Glutamatergic neuron (in vitro differentiated cells): ENCODE data around the gene ADCY2. TPM values are rescaled to one million over a fixed set of nuclear protein-coding genes. Genes with fewer than 3 reads are reported as not detected.

Experiments used
- DNase-seq: peaks from one replicate; pipeline ENCODE4 v3.0.0; 2022
- H3K27ac Mint-ChIP-seq: one replicate; pipeline ENCODE4 v1.8.0; 2020; ENCODE audit warnings: mild to moderate bottlenecking, mixed read lengths, inconsistent platforms; ENCODE audit not compliant: unreplicated experiment
- H3K27me3 Mint-ChIP-seq: one replicate; pipeline ENCODE4 v1.8.0; 2020; ENCODE audit warnings: mild to moderate bottlenecking, moderate library complexity, mixed read lengths, inconsistent platforms; ENCODE audit not compliant: unreplicated experiment
- H3K36me3 Mint-ChIP-seq: one replicate; pipeline ENCODE4 v1.8.0; 2020; ENCODE audit warnings: mild to moderate bottlenecking, mixed read lengths, inconsistent platforms; ENCODE audit not compliant: unreplicated experiment
- H3K4me1 Mint-ChIP-seq: one replicate; pipeline ENCODE4 v1.8.0; 2020; ENCODE audit warnings: mild to moderate bottlenecking, low read depth, mixed read lengths, inconsistent platforms; ENCODE audit not compliant: unreplicated experiment
- H3K4me3 Mint-ChIP-seq: one replicate; pipeline ENCODE4 v1.8.0; 2020; ENCODE audit warnings: mild to moderate bottlenecking, mixed read lengths, inconsistent platforms; ENCODE audit not compliant: unreplicated experiment
- H3K9me3 Mint-ChIP-seq: one replicate; pipeline ENCODE4 v1.8.0; 2020; ENCODE audit warnings: mild to moderate bottlenecking, moderate library complexity, mixed read lengths, inconsistent platforms; ENCODE audit not compliant: unreplicated experiment
- total RNA-seq: library from RNA; stranded (reverse); fragmentation: NEBNext Ultra II Directional; extraction: Animal tissue kit (Norgen Biotek cat#: 25700); gene quantifications from one replicate; pipeline ENCODE4 v1.2.1, GENCODE V29; 2021; ENCODE audit not compliant: unreplicated experiment
- TF ChIP-seq, protein P1 (sequence below): fragments of 200-600 bp; sonication (generic); IDR thresholded peaks from one replicate; pipeline ENCODE4 v1.5.0; 2021; ENCODE audit not compliant: partially characterized antibody, unreplicated experiment

ADCY2 gene
- total RNA-seq, 1 donor from 2014 or later = 3.8 TPM

- Mint-ChIP-seq H3K27ac (no peak overlapping the region), H3K36me3 (no peaks in the 10 kb centered on the region), H3K4me3 (no peak overlapping the region), H3K4me1 (peaks cover 7% of the 10 kb centered on the region), H3K9me3 (peaks cover 1% of the 10 kb centered on the region), H3K27me3 (peaks cover 6% of the 10 kb centered on the region)
- TF ChIP-seq, protein P1, sequence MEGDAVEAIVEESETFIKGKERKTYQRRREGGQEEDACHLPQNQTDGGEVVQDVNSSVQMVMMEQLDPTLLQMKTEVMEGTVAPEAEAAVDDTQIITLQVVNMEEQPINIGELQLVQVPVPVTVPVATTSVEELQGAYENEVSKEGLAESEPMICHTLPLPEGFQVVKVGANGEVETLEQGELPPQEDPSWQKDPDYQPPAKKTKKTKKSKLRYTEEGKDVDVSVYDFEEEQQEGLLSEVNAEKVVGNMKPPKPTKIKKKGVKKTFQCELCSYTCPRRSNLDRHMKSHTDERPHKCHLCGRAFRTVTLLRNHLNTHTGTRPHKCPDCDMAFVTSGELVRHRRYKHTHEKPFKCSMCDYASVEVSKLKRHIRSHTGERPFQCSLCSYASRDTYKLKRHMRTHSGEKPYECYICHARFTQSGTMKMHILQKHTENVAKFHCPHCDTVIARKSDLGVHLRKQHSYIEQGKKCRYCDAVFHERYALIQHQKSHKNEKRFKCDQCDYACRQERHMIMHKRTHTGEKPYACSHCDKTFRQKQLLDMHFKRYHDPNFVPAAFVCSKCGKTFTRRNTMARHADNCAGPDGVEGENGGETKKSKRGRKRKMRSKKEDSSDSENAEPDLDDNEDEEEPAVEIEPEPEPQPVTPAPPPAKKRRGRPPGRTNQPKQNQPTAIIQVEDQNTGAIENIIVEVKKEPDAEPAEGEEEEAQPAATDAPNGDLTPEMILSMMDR = peak; percentile 94
- peak; percentile 90 for DNase-seq
Measured at GRCh38 chr5:7754997-7755596, 359.2 kb downstream of the ADCY2 start.

GRCh38 chr5:7755958-7756357, 360.0 kb downstream of the ADCY2 start:
- Mint-ChIP-seq H3K4me1 (peaks cover 7% of the 10 kb centered on the region), H3K27ac (no peak overlapping the region), H3K27me3 (peaks cover 6% of the 10 kb centered on the region), H3K36me3 (no peaks in the 10 kb centered on the region), H3K9me3 (peaks cover 1% of the 10 kb centered on the region), H3K4me3 (no peak overlapping the region)
- no peak for DNase-seq
- TF ChIP-seq, protein P1 = no peak

- peaks cover 1% of the 10 kb centered on the region for H3K9me3 Mint-ChIP-seq
- peaks cover 6% of the 10 kb centered on the region for H3K27me3 Mint-ChIP-seq
- no peak overlapping the region for H3K4me3 Mint-ChIP-seq
- peaks cover 7% of the 10 kb centered on the region for H3K4me1 Mint-ChIP-seq
- H3K36me3 Mint-ChIP-seq = no peaks in the 10 kb centered on the region
- TF ChIP-seq, protein P1 = no peak
- no peak overlapping the region for H3K27ac Mint-ChIP-seq
- DNase-seq = no peak
Measured at GRCh38 chr5:7756453-7756852, 360.5 kb downstream of the ADCY2 start.

DNA sequence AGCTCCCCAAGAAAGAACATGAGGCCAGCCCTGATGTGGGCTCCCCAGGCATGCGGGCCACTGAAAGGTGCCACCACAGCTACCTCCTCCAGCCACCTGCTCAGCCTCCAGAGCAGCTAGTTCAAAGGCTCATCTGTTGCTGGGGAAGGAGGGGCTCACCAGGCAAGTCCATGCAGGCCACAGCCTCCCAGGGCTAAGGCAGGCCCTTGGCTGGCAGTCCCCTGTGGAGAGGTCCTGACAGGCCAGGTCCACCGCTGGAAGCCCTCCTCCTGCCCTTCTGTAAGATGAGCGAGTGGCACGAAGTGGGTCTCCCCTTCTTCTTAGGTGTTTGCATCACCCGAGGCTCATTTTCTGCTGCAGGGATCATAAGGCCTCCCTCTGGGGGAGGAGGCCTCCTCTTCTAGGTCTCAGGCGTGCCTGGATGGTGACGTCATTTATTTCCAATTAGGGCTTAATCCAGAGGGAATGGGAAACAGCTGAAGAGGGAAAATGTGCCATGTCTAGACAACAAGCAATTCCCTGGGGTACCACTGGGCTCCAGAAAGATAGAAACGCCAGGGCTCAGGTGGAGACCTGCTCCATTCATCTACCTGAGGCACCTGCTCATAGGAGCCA, 363.4 kb downstream of the ADCY2 start:
- Mint-ChIP-seq H3K36me3 (no peaks in the 10 kb centered on the region), H3K27me3 (peaks cover 6% of the 10 kb centered on the region), H3K4me3 (no peak overlapping the region), H3K27ac (no peak overlapping the region), H3K9me3 (peaks cover 1% of the 10 kb centered on the region), H3K4me1 (peaks cover 10% of the 10 kb centered on the region)
- DNase-seq = no peak
- TF ChIP-seq, protein P1 = no peak

GRCh38 chr5:7759951-7760580, 364.1 kb downstream of the ADCY2 start:
- Mint-ChIP-seq H3K27me3 (peaks cover 6% of the 10 kb centered on the region), H3K9me3 (peaks cover 1% of the 10 kb centered on the region), H3K27ac (no peak overlapping the region), H3K4me3 (no peak overlapping the region), H3K36me3 (no peaks in the 10 kb centered on the region), H3K4me1 (peaks cover 10% of the 10 kb centered on the region)
- TF ChIP-seq, protein P1 = no peak
- DNase-seq = no peak
